H9 (cell line): ENCODE data around the gene SH3GL3. TPM values are rescaled to one million over a fixed set of nuclear protein-coding genes. Genes with fewer than 3 reads are reported as not detected.

Experiments used
- DNase-seq: peaks from one replicate; pipeline ENCODE4 v3.0.0-alpha.2; 2017
- H2AFZ ChIP-seq: one replicate; pipeline ENCODE4 v1.6.1; 2013; ENCODE audit warnings: mild to moderate bottlenecking, low read length, control low read depth, moderate library complexity
- H2AK5ac ChIP-seq: 2 replicates; pipeline ENCODE4 v1.6.1; 2013; ENCODE audit warnings: low read length, control low read depth, mixed read lengths; ENCODE audit not compliant: insufficient read length
- H2BK120ac ChIP-seq: one replicate; pipeline ENCODE4 v1.6.1; 2013; ENCODE audit warnings: low read depth, mild to moderate bottlenecking, low read length, control low read depth, inconsistent platforms; ENCODE audit not compliant: poor library complexity, severe bottlenecking
- H2BK12ac ChIP-seq: 2 replicates; pipeline ENCODE4 v1.6.1; 2013; ENCODE audit warnings: low read length, control low read depth, mixed read lengths, low read depth; ENCODE audit not compliant: insufficient read length
- H2BK15ac ChIP-seq: 2 replicates; pipeline ENCODE4 v1.6.1; 2013; ENCODE audit warnings: low read depth, low read length, control low read depth
- H2BK20ac ChIP-seq: one replicate; pipeline ENCODE4 v1.6.1; 2013; ENCODE audit warnings: low read depth, mild to moderate bottlenecking, low read length, control low read depth, inconsistent platforms; ENCODE audit not compliant: poor library complexity, severe bottlenecking
- H2BK5ac ChIP-seq: 2 replicates; pipeline ENCODE4 v1.6.1; 2013; ENCODE audit warnings: low read length, control low read depth, mixed read lengths; ENCODE audit not compliant: insufficient read length
- H3K14ac ChIP-seq: 2 replicates; pipeline ENCODE4 v1.6.1; 2013; ENCODE audit warnings: low read length, control low read depth; ENCODE audit not compliant: insufficient read depth
- H3K18ac ChIP-seq: 2 replicates; pipeline ENCODE4 v1.6.1; 2013; ENCODE audit warnings: low read depth, mild to moderate bottlenecking, mixed read lengths, low read length, control low read depth; ENCODE audit not compliant: insufficient read length
- H3K23ac ChIP-seq: 2 replicates; pipeline ENCODE4 v1.6.1; 2013; ENCODE audit warnings: low read length, control low read depth, mixed read lengths, low read depth; ENCODE audit not compliant: insufficient read length
- H3K23me2 ChIP-seq: 2 replicates; pipeline ENCODE4 v1.6.1; 2013; ENCODE audit warnings: low read depth, mild to moderate bottlenecking, mixed read lengths, low read length, control low read depth; ENCODE audit not compliant: insufficient read length, poor library complexity, severe bottlenecking
- H3K27ac ChIP-seq: 2 replicates; pipeline ENCODE4 v1.5.1; 2013; ENCODE audit warnings: low read length, control low read depth, mixed read lengths, low read depth; ENCODE audit not compliant: insufficient read length
- H3K27me3 ChIP-seq: 2 replicates; pipeline ENCODE4 v1.6.1; 2013; ENCODE audit warnings: low read length, control low read depth, inconsistent platforms; ENCODE audit not compliant: insufficient read depth
- H3K4ac ChIP-seq: 2 replicates; pipeline ENCODE4 v1.6.1; 2013; ENCODE audit warnings: low read depth, mild to moderate bottlenecking, control low read depth, inconsistent platforms, low read length, moderate library complexity
- H3K4me1 ChIP-seq: 2 replicates; pipeline ENCODE4 v1.6.1; 2013; ENCODE audit warnings: low read length, control low read depth, inconsistent platforms; ENCODE audit not compliant: insufficient read depth
- H3K4me2 ChIP-seq: 2 replicates; pipeline ENCODE4 v1.6.1; 2013; ENCODE audit warnings: low read length, control low read depth, mixed read lengths; ENCODE audit not compliant: insufficient read length, insufficient read depth
- H3K56ac ChIP-seq: 2 replicates; pipeline ENCODE4 v1.6.1; 2013; ENCODE audit warnings: low read depth, mild to moderate bottlenecking, mixed read lengths, low read length, control low read depth; ENCODE audit not compliant: insufficient read length
- H3K79me1 ChIP-seq: 2 replicates; pipeline ENCODE4 v1.6.1; 2013; ENCODE audit warnings: low read depth, mild to moderate bottlenecking, moderate library complexity, low read length, control low read depth, inconsistent platforms; ENCODE audit not compliant: insufficient read depth, poor library complexity, severe bottlenecking
- H3K79me2 ChIP-seq: 2 replicates; pipeline ENCODE4 v1.6.1; 2013; ENCODE audit warnings: low read length, control low read depth, inconsistent platforms; ENCODE audit not compliant: insufficient read depth
- H3K9ac ChIP-seq: 2 replicates; pipeline ENCODE4 v1.6.1; 2013; ENCODE audit warnings: low read length, control low read depth, mixed read lengths; ENCODE audit not compliant: insufficient read length; ENCODE audit errors: extremely low read depth
- H3K9me3 ChIP-seq: one replicate; pipeline ENCODE4 v1.6.1; 2013; ENCODE audit warnings: low read depth, low read length, inconsistent platforms; ENCODE audit not compliant: control insufficient read depth
- H3T11ph ChIP-seq: one replicate; pipeline ENCODE4 v1.6.1; 2013; ENCODE audit warnings: mild to moderate bottlenecking, low read length, control low read depth, inconsistent platforms
- H4K20me1 ChIP-seq: one replicate; pipeline ENCODE4 v1.6.1; 2013; ENCODE audit not compliant: control insufficient read depth, insufficient read length, insufficient read depth
- H4K5ac ChIP-seq: 2 replicates; pipeline ENCODE4 v1.6.1; 2013; ENCODE audit warnings: low read depth, mild to moderate bottlenecking, mixed read lengths, low read length, control low read depth; ENCODE audit not compliant: insufficient read length
- H4K8ac ChIP-seq: replicated peaks from 2 replicates; pipeline ENCODE4 v1.6.1; 2013; ENCODE audit warnings: low read length, control low read depth, mixed read lengths, low read depth; ENCODE audit not compliant: insufficient read length
- H4K91ac ChIP-seq: 2 replicates; pipeline ENCODE4 v1.6.1; 2013; ENCODE audit warnings: low read depth, mild to moderate bottlenecking, moderate library complexity, mixed read lengths, low read length, control low read depth; ENCODE audit not compliant: insufficient read length
- H3K27ac Mint-ChIP-seq, 3 experiments: 2 replicates in 2 of 3; 3 replicates in 1 of 3; pipeline ENCODE4 v1.8.0; 2020 to 2021; ENCODE audit warnings: mixed read lengths in 3 of 3, mild to moderate bottlenecking in 1 of 3, moderate library complexity in 1 of 3
- H3K27me3 Mint-ChIP-seq: 2 replicates; pipeline ENCODE4 v1.8.0; 2021; ENCODE audit warnings: low read depth, mild to moderate bottlenecking, moderate library complexity, mixed read lengths
- H3K36me3 Mint-ChIP-seq, 3 experiments: 2 replicates in 2 of 3; 3 replicates in 1 of 3; pipeline ENCODE4 v1.8.0; 2020 to 2021; ENCODE audit warnings: low read depth in 3 of 3, mixed read lengths in 3 of 3; ENCODE audit not compliant: insufficient read depth in 1 of 3
- H3K4me1 Mint-ChIP-seq, 2 experiments: 2 replicates each; pipeline ENCODE4 v1.8.0; 2020; ENCODE audit warnings: mixed read lengths in 2 of 2
- H3K4me3 Mint-ChIP-seq, 2 experiments: 2 replicates in 1 of 2; 3 replicates in 1 of 2; pipeline ENCODE4 v1.8.0; 2020 to 2021; ENCODE audit warnings: mild to moderate bottlenecking in 2 of 2, mixed read lengths in 2 of 2, moderate library complexity in 1 of 2
- H3K9me3 Mint-ChIP-seq, 2 experiments: 2 replicates in 1 of 2; 3 replicates in 1 of 2; pipeline ENCODE4 v1.8.0; 2020; ENCODE audit warnings: mild to moderate bottlenecking in 2 of 2, mixed read lengths in 2 of 2, moderate library complexity in 1 of 2
- WGBS: extraction: QIAGEN DNeasy Blood & Tissue Kit; methylation state at CpG from one replicate; pipeline ENCODE4 v1.1.7; 2013; ENCODE audit warnings: missing lambda C conversion rate, low lambda C conversion rate, mixed read lengths; ENCODE audit not compliant: insufficient read length; ENCODE audit errors: extremely low coverage; 5-methylcytosine and 5-hydroxymethylcytosine counted together
- total RNA-seq: library from RNA; stranded (reverse); gene quantifications from 2 replicates; pipeline ENCODE4 v1.2.1, GENCODE V29; 2021
- TF ChIP-seq, protein P1 (sequence below): fragments of 200-600 bp; sonication (generic); conservative IDR thresholded peaks from 3 replicates; pipeline ENCODE4 v1.8.0; 2021; ENCODE audit warnings: antibody characterized with exemption, mild to moderate bottlenecking

SH3GL3 gene
- total RNA-seq, 1 experiment from 2014 or later = 11.2 TPM

DNA sequence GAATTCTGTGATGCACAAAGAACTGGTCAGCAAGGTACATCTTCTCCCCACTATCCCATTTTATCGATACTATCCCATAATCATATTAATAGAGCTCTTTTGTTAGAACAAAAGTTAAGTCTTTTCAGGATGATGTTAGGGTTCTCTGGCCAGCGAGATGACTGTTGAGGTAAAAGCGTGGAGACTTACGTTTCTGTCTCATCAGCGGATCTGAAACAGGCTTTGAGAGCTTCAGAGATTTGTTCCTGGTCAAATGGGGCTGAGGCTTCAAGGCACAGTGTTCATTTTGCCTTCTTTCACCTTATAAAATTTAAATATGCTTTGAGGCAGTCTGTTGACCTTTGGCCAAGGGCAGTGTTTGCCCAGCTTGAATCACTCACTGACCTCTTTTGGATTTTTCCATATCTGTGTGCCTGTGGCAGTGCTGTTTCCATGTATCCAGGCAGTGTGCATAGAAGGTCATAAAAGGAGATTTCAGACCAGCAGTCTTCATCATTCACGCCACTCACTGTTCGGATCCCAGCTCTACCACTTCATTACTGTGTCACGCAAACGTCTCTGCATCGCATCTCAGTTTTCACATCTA lies 209.9 kb downstream of the SH3GL3 start:
- DNase-seq = no peak
- H3T11ph ChIP-seq = no peak overlapping the region
- no peak overlapping the region for H3K27ac Mint-ChIP-seq
- no peak overlapping the region for H4K5ac ChIP-seq
- no peak overlapping the region for H3K4ac ChIP-seq
- H2AFZ ChIP-seq = no peak overlapping the region
- WGBS = no CpG with 5 or more reads among the region's 10 CpGs
- TF ChIP-seq, protein P1, sequence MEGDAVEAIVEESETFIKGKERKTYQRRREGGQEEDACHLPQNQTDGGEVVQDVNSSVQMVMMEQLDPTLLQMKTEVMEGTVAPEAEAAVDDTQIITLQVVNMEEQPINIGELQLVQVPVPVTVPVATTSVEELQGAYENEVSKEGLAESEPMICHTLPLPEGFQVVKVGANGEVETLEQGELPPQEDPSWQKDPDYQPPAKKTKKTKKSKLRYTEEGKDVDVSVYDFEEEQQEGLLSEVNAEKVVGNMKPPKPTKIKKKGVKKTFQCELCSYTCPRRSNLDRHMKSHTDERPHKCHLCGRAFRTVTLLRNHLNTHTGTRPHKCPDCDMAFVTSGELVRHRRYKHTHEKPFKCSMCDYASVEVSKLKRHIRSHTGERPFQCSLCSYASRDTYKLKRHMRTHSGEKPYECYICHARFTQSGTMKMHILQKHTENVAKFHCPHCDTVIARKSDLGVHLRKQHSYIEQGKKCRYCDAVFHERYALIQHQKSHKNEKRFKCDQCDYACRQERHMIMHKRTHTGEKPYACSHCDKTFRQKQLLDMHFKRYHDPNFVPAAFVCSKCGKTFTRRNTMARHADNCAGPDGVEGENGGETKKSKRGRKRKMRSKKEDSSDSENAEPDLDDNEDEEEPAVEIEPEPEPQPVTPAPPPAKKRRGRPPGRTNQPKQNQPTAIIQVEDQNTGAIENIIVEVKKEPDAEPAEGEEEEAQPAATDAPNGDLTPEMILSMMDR = no peak
- H3K79me2 ChIP-seq = no peaks in the 10 kb centered on the region
- peaks cover 7% of the 10 kb centered on the region for H3K23me2 ChIP-seq
- no peak overlapping the region for H3K9ac ChIP-seq
- no peak overlapping the region for H4K91ac ChIP-seq
- H3K27me3 Mint-ChIP-seq = peaks cover 49% of the 10 kb centered on the region
- H3K36me3 Mint-ChIP-seq = no peaks in the 10 kb centered on the region
- H2BK120ac ChIP-seq = no peak overlapping the region
- no peak overlapping the region for H3K4me3 Mint-ChIP-seq
- no peak overlapping the region for H3K56ac ChIP-seq
- no peak overlapping the region for H2BK5ac ChIP-seq
- H3K4me1 ChIP-seq = no peaks in the 10 kb centered on the region
- H3K23ac ChIP-seq = no peak overlapping the region
- no peaks in the 10 kb centered on the region for H4K20me1 ChIP-seq
- no peaks in the 10 kb centered on the region for H3K79me1 ChIP-seq
- no peak overlapping the region for H3K14ac ChIP-seq
- H2BK12ac ChIP-seq = no peak overlapping the region
- H3K9me3 Mint-ChIP-seq = no peaks in the 10 kb centered on the region; a peak in 2 of 5 replicates
- H2BK15ac ChIP-seq = no peak overlapping the region
- H2BK20ac ChIP-seq = no peak overlapping the region
- no peak overlapping the region for H2AK5ac ChIP-seq
- no peak overlapping the region for H3K18ac ChIP-seq
- peaks cover 19% of the 10 kb centered on the region; the same call in 1 of the 2 replicates for H3K27me3 ChIP-seq
- H3K27ac ChIP-seq = no peak overlapping the region
- H3K9me3 ChIP-seq = no peaks in the 10 kb centered on the region
- H4K8ac ChIP-seq = no peak overlapping the region
- H3K4me2 ChIP-seq = no peak overlapping the region
- peaks cover 2 to 5% of the 10 kb centered on the region in 2 experiments; a peak in 2 of 4 replicates for H3K4me1 Mint-ChIP-seq
